ENCODE data around the gene NEK8.

NEK8 gene

GRCh38 chr17:28728364-28729200 is at the start of gene NEK8:
Gene NEK8 (plus strand): TSS chr17:28728788. CDS start chr17:28728814, 26 bp downstream.
- peak; percentile 96 to 97 for DNase-seq

GRCh38 chr17:28682655-28683054 is 45.9 kb upstream of the NEK8 start:
- no peak for DNase-seq

GRCh38 chr17:28684963-28685362 is 43.6 kb upstream of the NEK8 start:
- DNase-seq: peak; percentile 99 to 100

GRCh38 chr17:28685366-28685765 is 43.2 kb upstream of the NEK8 start:
- no peak for DNase-seq

GRCh38 chr17:28686296-28686695 is 42.3 kb upstream of the NEK8 start:
- peak; percentile 77 to 90 for DNase-seq

- no peak for DNase-seq
Measured at GRCh38 chr17:28688481-28688880, 40.1 kb upstream of the NEK8 start.

- no peak for DNase-seq
Measured at GRCh38 chr17:28689011-28689410, 39.6 kb upstream of the NEK8 start.

- DNase-seq: no peak
Measured at GRCh38 chr17:28693869-28694268, 34.7 kb upstream of the NEK8 start.

- no peak for DNase-seq
Measured at GRCh38 chr17:28698253-28698941, 30.2 kb upstream of the NEK8 start.

GRCh38 chr17:28700278-28700677 is 28.3 kb upstream of the NEK8 start:
- DNase-seq: no peak

GRCh38 chr17:28700830-28701492 is 27.6 kb upstream of the NEK8 start:
- DNase-seq: no peak

GRCh38 chr17:28702026-28702751 is 26.4 kb upstream of the NEK8 start:
- no peak for DNase-seq

- no peak for DNase-seq
Measured at GRCh38 chr17:28702752-28703150, 25.8 kb upstream of the NEK8 start.

- no peak for DNase-seq
Measured at GRCh38 chr17:28703552-28704218, 24.9 kb upstream of the NEK8 start.

GRCh38 chr17:28704219-28704858 is 24.2 kb upstream of the NEK8 start:
- no peak for DNase-seq

GRCh38 chr17:28705074-28705659 is 23.4 kb upstream of the NEK8 start:
- DNase-seq: no peak

GRCh38 chr17:28705728-28706334 is 22.8 kb upstream of the NEK8 start:
- DNase-seq: no peak

- no peak for DNase-seq
Measured at GRCh38 chr17:28706471-28707338, 21.9 kb upstream of the NEK8 start.

GRCh38 chr17:28707339-28707720 is 21.3 kb upstream of the NEK8 start:
- DNase-seq: no peak
